DMS79 (cell line): ENCODE measurements around the gene CLDND2.

Experiments used
- DNase-seq: peaks from one replicate; lab custom pipeline; 2025; lab: John Stamatoyannopoulos, UW

The CLDND2 gene

GRCh38 chr19:51354103-51354741 is 14.6 kb downstream of the CLDND2 start:
- DNase-seq: peak; percentile 12

- DNase-seq: no peak
Observed at GRCh38 chr19:51352783-51353360, 15.9 kb downstream of the CLDND2 start.

- no peak for DNase-seq
Observed at GRCh38 chr19:51351266-51351990, 17.4 kb downstream of the CLDND2 start.

- no peak for DNase-seq
Observed at GRCh38 chr19:51347209-51347928, 21.4 kb downstream of the CLDND2 start.

- no peak for DNase-seq
Observed at GRCh38 chr19:51346742-51347141, 22.1 kb downstream of the CLDND2 start.

- DNase-seq: no peak
Observed at GRCh38 chr19:51345076-51345620, 23.7 kb downstream of the CLDND2 start.

- no peak for DNase-seq
Observed at GRCh38 chr19:51342631-51343569, 25.9 kb downstream of the CLDND2 start.

- no peak for DNase-seq
Observed at GRCh38 chr19:51341976-51342580, 26.7 kb downstream of the CLDND2 start, which contains the start of gene VSIG10L. VSIG10L (minus strand) TSS chr19:51342139; CDS start chr19:51342124, 15 bp downstream.

- DNase-seq: no peak
Observed at GRCh38 chr19:51341066-51341465, 27.7 kb downstream of the CLDND2 start.

- peak; percentile 58 for DNase-seq
Observed at GRCh38 chr19:51339687-51340656, 28.8 kb downstream of the CLDND2 start.

- DNase-seq: no peak
Observed at GRCh38 chr19:51339313-51339686, 29.5 kb downstream of the CLDND2 start.

GRCh38 chr19:51338563-51339312 is 30.1 kb downstream of the CLDND2 start:
- peak; percentile 63 for DNase-seq

- no peak for DNase-seq
Observed at GRCh38 chr19:51337861-51338562, 30.8 kb downstream of the CLDND2 start.

- no peak for DNase-seq
Observed at GRCh38 chr19:51337141-51337860, 31.5 kb downstream of the CLDND2 start.

- no peak for DNase-seq
Observed at GRCh38 chr19:51333836-51334460, 34.9 kb downstream of the CLDND2 start.

GRCh38 chr19:51331716-51332115 is 37.1 kb downstream of the CLDND2 start:
- DNase-seq: no peak

GRCh38 chr19:51331193-51331592 is 37.6 kb downstream of the CLDND2 start:
- no peak for DNase-seq
